Endothelial cell of umbilical vein (primary cell): ENCODE data around the gene HPCAL4.

Experiments
- CTCF ChIP-seq, 2 donors: IDR thresholded peaks; 1 replicate in 1 of 2; 2 replicates in 1 of 2; pipeline ENCODE4 v1.5.1; 2011; ENCODE audit warnings: low read length in 2 of 2, mild to moderate bottlenecking in 2 of 2, moderate library complexity in 2 of 2, control low read depth in 1 of 2, inconsistent platforms in 1 of 2, low read depth in 1 of 2; ENCODE audit not compliant: insufficient read depth in 1 of 2; ENCODE audit errors: extremely low read depth in 1 of 2
- EZH2 ChIP-seq: IDR thresholded peaks from 2 replicates; pipeline ENCODE4 v1.6.1; 2012; ENCODE audit warnings: borderline replicate concordance, low read depth, mild to moderate bottlenecking, moderate library complexity, low read length, inconsistent platforms; ENCODE audit not compliant: severe bottlenecking
- GATA2 ChIP-seq: IDR thresholded peaks from 2 replicates; pipeline ENCODE4 v1.7.0; 2011; ENCODE audit warnings: low read depth, mild to moderate bottlenecking, moderate library complexity, mixed read lengths, low read length; ENCODE audit not compliant: insufficient read length, insufficient read depth
- POLR2A ChIP-seq: IDR thresholded peaks from 2 replicates; pipeline ENCODE4 v1.6.1; 2012; ENCODE audit warnings: low read depth, mild to moderate bottlenecking, control low read depth, low read length

DNA sequence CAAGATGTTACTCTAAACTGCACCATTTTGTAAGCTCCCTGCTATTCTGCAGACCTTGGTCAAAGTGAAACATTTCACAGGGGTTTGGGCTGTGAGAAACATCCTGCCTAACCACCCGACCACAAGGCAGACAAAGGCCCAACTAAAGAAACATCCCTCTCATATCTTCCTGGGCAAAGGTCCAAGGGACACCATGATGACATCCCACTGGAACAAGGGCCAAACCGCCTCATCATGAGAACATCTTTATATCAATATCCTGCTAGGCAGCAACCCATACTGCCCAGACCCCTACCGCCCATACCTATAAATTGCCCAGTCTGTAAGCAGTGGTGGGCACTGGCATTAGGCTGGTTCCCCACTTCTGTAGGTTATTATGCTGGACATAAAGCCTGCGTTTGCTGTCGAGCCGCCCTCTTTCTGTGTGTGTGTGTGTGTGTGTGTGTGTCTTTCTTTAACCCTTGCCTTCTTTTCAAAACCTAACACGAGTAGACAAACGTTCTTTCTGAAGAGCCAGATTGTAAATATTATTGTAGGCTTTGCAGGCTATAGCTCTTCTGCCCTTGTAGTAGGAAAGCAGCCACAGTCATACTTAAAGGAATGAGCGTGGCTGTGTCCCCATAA, 46.4 kb upstream of the HPCAL4 start:
- no peak for TF ChIP-seq EZH2
- TF ChIP-seq CTCF (IDR thresholded peaks at IDR 0.05; ENCODE audit: extremely low read depth in 1 of 2, insufficient read depth in 1 of 2, low read depth in 1 of 2, low read length in 2 of 2), result no peak
- TF ChIP-seq GATA2, result no peak
- TF ChIP-seq POLR2A, result no peak
